GM10266 (cell line): ENCODE measurements around the gene SEZ6L.

Source experiments
- DNase-seq: peaks from one replicate; pipeline ENCODE4 v3.0.0; 2012; ENCODE audit errors: extremely low spot score
- CTCF ChIP-seq: IDR thresholded peaks from 2 replicates; pipeline ENCODE4 v1.5.1; 2012; ENCODE audit warnings: mild to moderate bottlenecking, low read depth; ENCODE audit not compliant: control insufficient read depth, insufficient read depth; ENCODE audit errors: missing control alignments

Gene SEZ6L

GRCh38 chr22:26416256-26416655 is 247.0 kb downstream of the SEZ6L start:
- DNase-seq: no peak
- TF ChIP-seq CTCF: no peak

- no peak for TF ChIP-seq CTCF
- DNase-seq: no peak
Measured at GRCh38 chr22:26416670-26417276, 247.5 kb downstream of the SEZ6L start.

DNA sequence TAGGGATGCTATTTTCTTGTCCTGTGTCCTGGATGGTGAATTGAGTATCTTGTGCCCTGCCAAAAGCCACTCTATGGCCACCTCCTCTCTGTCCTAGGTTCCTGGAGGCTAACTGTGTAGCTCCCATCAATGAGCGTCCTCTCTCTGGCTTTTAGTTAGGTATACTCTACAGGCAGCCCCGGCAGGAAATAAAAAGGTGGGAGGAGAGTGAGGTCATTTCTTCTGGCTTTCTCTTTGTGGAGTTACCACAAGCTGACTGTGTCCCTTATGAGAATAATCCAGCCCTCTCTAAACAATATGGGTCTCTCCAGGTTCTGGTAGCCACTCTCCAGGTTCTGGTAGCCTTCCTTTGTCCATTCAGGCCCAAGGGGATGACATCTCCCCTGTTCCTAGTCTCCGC is 248.1 kb downstream of the SEZ6L start:
- TF ChIP-seq CTCF: no peak
- DNase-seq: no peak

GRCh38 chr22:26418620-26419019 is 249.4 kb downstream of the SEZ6L start:
- TF ChIP-seq CTCF: no peak
- DNase-seq: no peak

DNA sequence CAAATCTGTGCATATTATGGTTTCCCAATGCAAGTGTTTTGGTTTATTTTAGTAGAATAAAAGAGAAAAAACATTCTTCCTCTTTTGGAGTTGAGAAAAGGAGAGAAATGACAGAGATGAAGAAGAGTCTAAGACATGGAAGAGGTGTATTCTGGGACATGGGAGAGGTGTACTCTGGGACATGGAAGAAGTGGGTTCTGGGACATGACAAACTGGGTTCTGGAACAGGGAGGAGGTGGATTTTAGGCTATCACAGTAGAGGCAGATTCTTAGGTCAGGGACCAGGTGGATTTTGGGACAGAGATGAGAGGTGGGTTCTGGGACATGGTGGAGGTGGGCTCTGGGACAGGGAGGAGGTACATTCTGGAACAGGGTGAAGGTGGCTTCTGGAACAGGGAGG is 257.7 kb downstream of the SEZ6L start:
- no peak for DNase-seq
- TF ChIP-seq CTCF: no peak

DNA sequence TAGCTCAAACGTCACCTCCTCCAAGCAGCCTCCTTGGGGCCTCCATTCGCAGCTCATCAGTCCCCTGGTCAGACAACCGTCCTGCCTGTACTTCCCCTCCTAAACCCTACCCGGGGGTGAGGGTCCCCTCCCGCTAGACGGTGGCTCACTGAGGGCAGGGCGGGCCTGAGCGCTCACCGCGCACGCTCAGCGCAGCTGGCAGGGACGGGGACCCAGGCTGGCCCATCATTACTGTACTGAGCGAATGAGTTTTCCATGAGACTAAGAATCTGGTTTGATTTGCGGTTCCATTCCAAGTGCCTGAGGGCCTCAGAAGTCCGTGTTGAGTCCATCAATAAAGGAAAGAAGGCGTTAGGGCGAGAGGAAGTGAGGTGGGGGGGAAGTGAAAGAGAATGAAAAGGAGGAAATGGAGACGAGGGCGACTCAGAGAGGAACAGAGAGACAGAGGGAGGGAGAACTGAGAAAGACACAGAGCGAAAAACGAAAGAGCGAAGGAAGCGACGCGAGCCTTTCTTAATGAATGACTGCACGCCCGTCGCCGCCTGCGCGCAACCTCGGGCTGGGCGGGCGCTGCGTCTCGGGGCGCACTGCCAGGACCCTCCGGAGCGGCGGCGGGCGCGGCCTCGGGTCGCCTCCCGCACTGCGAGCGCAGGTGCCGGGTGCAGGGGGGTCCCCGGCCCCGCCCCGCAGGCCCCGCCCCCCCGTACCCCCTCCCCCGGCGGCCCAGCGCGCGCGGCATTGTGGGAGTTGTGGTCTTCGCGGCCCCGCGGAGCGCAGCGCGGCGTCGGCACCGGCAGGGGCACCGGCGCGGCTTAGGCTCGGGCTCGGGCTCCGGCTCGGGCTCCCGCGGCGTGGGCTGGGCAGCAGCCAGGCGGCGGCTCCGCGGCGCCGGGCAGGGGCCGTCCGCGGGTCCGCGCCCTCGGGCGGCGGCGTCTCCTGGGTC is 259.5 kb downstream of the SEZ6L start, which contains the start of gene ASPHD2:
Gene ASPHD2 (plus strand): TSS at position 746 of the 943 bp plus-strand sequence. CDS start 4,356 bp downstream, outside the sequence.
- TF ChIP-seq CTCF: no peak

More for the DNA sequence above, 259.5 kb downstream of the SEZ6L start, which contains the start of gene ASPHD2:
- peak; percentile 91 for DNase-seq
